Esophagus squamous epithelium (tissue), 4 donors: ENCODE measurements around the gene PGAP2.

Experiments used
- POLR2A ChIP-seq, 4 donors: fragments of 450-650 bp; IDR thresholded peaks; one replicate each; pipeline ENCODE4 v1.6.1; 2017; ENCODE audit warnings: antibody characterized with exemption in 4 of 4, mild to moderate bottlenecking in 4 of 4, moderate library complexity in 3 of 4
- TF ChIP-seq, protein P1 (sequence below), 6 experiments: fragments of 450-650 bp in 4 of 6; fragments of 200-600 bp in 2 of 6; sonication (generic) in 2 of 6; IDR thresholded peaks; one replicate each; pipeline ENCODE4 v1.5.1; 2016 to 2019; ENCODE audit warnings: antibody characterized with exemption in 6 of 6, mild to moderate bottlenecking in 4 of 6, moderate library complexity in 4 of 6

DNA sequence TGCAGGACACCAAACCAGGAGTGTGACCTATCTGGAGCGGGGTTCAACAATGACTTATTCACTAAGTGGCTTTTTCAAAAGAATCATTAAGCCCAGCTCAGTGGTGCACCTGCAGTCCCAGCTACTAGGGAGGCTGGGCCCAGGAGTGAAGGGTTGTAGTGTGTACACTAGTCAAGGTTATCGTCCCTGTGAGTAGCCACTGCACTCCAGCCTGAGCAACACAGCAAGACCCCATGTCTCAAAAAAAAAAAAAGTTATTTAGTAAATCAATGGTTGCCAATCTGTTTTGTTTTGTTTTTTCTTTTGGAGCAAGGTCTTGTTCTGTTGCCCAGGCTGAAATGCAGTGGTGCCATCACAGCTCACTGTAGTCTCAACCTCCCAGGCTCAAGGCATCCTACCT is 24.5 kb downstream of the PGAP2 start:
- TF ChIP-seq, protein P1, sequence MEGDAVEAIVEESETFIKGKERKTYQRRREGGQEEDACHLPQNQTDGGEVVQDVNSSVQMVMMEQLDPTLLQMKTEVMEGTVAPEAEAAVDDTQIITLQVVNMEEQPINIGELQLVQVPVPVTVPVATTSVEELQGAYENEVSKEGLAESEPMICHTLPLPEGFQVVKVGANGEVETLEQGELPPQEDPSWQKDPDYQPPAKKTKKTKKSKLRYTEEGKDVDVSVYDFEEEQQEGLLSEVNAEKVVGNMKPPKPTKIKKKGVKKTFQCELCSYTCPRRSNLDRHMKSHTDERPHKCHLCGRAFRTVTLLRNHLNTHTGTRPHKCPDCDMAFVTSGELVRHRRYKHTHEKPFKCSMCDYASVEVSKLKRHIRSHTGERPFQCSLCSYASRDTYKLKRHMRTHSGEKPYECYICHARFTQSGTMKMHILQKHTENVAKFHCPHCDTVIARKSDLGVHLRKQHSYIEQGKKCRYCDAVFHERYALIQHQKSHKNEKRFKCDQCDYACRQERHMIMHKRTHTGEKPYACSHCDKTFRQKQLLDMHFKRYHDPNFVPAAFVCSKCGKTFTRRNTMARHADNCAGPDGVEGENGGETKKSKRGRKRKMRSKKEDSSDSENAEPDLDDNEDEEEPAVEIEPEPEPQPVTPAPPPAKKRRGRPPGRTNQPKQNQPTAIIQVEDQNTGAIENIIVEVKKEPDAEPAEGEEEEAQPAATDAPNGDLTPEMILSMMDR (IDR thresholded peaks at IDR 0.05) = no peak
- TF ChIP-seq POLR2A (IDR thresholded peaks at IDR 0.05) = no peak
